VCaP (cell line): ENCODE results near the gene SV2C.
A peak's percentile ranks its signal among the peaks of the same experiment; 100 is the strongest.
"Not testable (repeated sequence)": the region's sequence is repeated elsewhere in the genome, so short reads cannot be mapped to it uniquely, and the experiment has no call there.

ENCODE experiments used
- H3K27ac ChIP-seq: fragments of 450-650 bp; 2 replicates; pipeline ENCODE4 v1.5.1; 2017
- CTCF ChIP-seq: fragments of 450-650 bp; conservative IDR thresholded peaks from 2 replicates; pipeline ENCODE4 v1.5.1; 2017; ENCODE audit warnings: mild to moderate bottlenecking, moderate library complexity

Gene SV2C

GRCh38 chr5:76224898-76225297 is 141.7 kb downstream of the SV2C start:
- no peak overlapping the region for H3K27ac ChIP-seq
- TF ChIP-seq CTCF, result no peak

GRCh38 chr5:76225336-76225735 is 142.2 kb downstream of the SV2C start:
- H3K27ac ChIP-seq, result no peak overlapping the region
- no peak for TF ChIP-seq CTCF

- no peak for TF ChIP-seq CTCF
- peak overlapping the region; percentile 60 for H3K27ac ChIP-seq
Measured at GRCh38 chr5:76229900-76230299, 146.7 kb downstream of the SV2C start.

- peak overlapping the region; percentile 60 for H3K27ac ChIP-seq
- no peak for TF ChIP-seq CTCF
Measured at GRCh38 chr5:76230711-76231285, 147.6 kb downstream of the SV2C start.

- H3K27ac ChIP-seq, result peak overlapping the region; percentile 65
- no peak for TF ChIP-seq CTCF
Measured at GRCh38 chr5:76234665-76235064, 151.5 kb downstream of the SV2C start.

GRCh38 chr5:76236684-76237083 is 153.5 kb downstream of the SV2C start:
- TF ChIP-seq CTCF, result no peak
- H3K27ac ChIP-seq, result peak overlapping the region; percentile 65; the same call in 1 of the 2 replicates

- H3K27ac ChIP-seq, result no peak overlapping the region
- no peak for TF ChIP-seq CTCF
Measured at GRCh38 chr5:76240336-76240735, 157.2 kb downstream of the SV2C start.

GRCh38 chr5:76242155-76242554 is 159.0 kb downstream of the SV2C start:
- not testable (repeated sequence) for H3K27ac ChIP-seq
